Fibroblast of lung (primary cell): ENCODE measurements around the gene RNF224.

Experiments
- EZH2 ChIP-seq: IDR thresholded peaks from 2 replicates; pipeline ENCODE4 v1.5.1; 2012; ENCODE audit warnings: low read length, control low read depth, mild to moderate bottlenecking; ENCODE audit errors: missing control alignments
- TF ChIP-seq, protein P1 (sequence below), 2 donors: IDR thresholded peaks in 1 of 2; conservative IDR thresholded peaks in 1 of 2; 1 replicate in 1 of 2; 2 replicates in 1 of 2; pipeline ENCODE4 v1.5.1; 2011 to 2012; ENCODE audit warnings: low read length in 2 of 2, control low read depth in 1 of 2, inconsistent platforms in 1 of 2, low read depth in 1 of 2, mild to moderate bottlenecking in 1 of 2

DNA sequence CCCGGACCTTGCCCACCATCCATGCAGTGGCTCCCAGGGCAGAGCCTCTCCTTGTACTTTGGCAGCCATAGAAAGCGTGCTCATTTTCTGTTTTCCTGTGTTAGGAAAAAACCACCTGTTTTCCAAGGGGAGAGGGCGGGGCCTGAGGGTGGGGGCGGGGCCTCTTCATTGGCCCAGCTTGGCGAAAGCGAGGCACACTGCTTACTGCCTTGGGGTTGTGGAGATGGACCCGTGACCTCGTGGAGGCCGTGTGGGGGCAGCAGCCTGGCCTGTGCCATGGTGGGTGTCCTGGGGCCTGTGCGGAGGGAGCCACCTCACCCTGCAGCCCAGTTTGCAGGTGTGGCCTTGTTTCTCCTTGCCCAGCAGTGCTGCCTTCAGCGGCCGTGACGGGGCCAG lies 45.8 kb downstream of the RNF224 start:
- TF ChIP-seq EZH2: no peak
- TF ChIP-seq, protein P1, sequence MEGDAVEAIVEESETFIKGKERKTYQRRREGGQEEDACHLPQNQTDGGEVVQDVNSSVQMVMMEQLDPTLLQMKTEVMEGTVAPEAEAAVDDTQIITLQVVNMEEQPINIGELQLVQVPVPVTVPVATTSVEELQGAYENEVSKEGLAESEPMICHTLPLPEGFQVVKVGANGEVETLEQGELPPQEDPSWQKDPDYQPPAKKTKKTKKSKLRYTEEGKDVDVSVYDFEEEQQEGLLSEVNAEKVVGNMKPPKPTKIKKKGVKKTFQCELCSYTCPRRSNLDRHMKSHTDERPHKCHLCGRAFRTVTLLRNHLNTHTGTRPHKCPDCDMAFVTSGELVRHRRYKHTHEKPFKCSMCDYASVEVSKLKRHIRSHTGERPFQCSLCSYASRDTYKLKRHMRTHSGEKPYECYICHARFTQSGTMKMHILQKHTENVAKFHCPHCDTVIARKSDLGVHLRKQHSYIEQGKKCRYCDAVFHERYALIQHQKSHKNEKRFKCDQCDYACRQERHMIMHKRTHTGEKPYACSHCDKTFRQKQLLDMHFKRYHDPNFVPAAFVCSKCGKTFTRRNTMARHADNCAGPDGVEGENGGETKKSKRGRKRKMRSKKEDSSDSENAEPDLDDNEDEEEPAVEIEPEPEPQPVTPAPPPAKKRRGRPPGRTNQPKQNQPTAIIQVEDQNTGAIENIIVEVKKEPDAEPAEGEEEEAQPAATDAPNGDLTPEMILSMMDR (conservative IDR thresholded peaks at IDR 0.05 in 1 of 2, IDR thresholded peaks at IDR 0.05 in 1 of 2; ENCODE audit: low read depth in 1 of 2, low read length in 2 of 2): no peak
